A549 (cell line): ENCODE data around the gene INPP5A.

Source experiments
- CBX2 ChIP-seq: fragments of 200-600 bp; sonication (generic); IDR thresholded peaks from 2 replicates; pipeline ENCODE4 v1.6.1; 2016; ENCODE audit warnings: low read depth, mild to moderate bottlenecking, borderline replicate concordance
- CEBPB ChIP-seq, 2 experiments: fragments of >200 bp in 1 of 2; sonication (Bioruptor Twin) in 1 of 2; formaldehyde crosslinking in 1 of 2; IDR thresholded peaks; 2 replicates each; pipeline ENCODE4 v1.6.1; 2012 to 2016
- GATA3 ChIP-seq: IDR thresholded peaks from 2 replicates; pipeline ENCODE4 v1.6.1; 2012; ENCODE audit warnings: borderline replicate concordance
- HMGXB4 ChIP-seq: fragments of 250-450 bp; sonication (Bioruptor Pico); IDR thresholded peaks from 2 replicates; pipeline ENCODE4 v1.5.0; 2021; ENCODE audit warnings: mild to moderate bottlenecking, moderate library complexity, borderline replicate concordance
- KDM1A ChIP-seq: fragments of 200-600 bp; sonication (generic); IDR thresholded peaks from 2 replicates; pipeline ENCODE4 v1.6.1; 2016; ENCODE audit warnings: low read depth, mild to moderate bottlenecking
- KDM5A ChIP-seq: fragments of 200-600 bp; sonication (generic); IDR thresholded peaks from 2 replicates; pipeline ENCODE4 v1.6.1; 2016; ENCODE audit warnings: antibody characterized with exemption, mild to moderate bottlenecking
- RARB ChIP-seq: fragments of 250-450 bp; sonication (Bioruptor Pico); IDR thresholded peaks from 2 replicates; pipeline ENCODE4 v1.8.0; 2021; ENCODE audit warnings: mild to moderate bottlenecking, moderate library complexity
- TF ChIP-seq, protein P1 (sequence below): fragments of >200 bp; sonication (Bioruptor Twin); formaldehyde crosslinking; IDR thresholded peaks from 3 replicates; pipeline ENCODE4 v1.5.1; 2016
- TF ChIP-seq, protein P2 (sequence below): fragments of 450-650 bp; IDR thresholded peaks from 2 replicates; pipeline ENCODE4 v1.6.1; 2014; ENCODE audit warnings: antibody characterized with exemption
- TF ChIP-seq, protein P3 (sequence below): IDR thresholded peaks from 2 replicates; pipeline ENCODE4 v1.6.1; 2012; ENCODE audit warnings: low read depth, borderline replicate concordance
- TF ChIP-seq, protein P4 (sequence below): IDR thresholded peaks from 2 replicates; pipeline ENCODE4 v1.6.1; 2012
- TF ChIP-seq, protein P5 (sequence below): fragments of 150-350 bp; IDR thresholded peaks from 2 replicates; pipeline ENCODE4 v1.6.1; 2014; ENCODE audit warnings: low read depth, mild to moderate bottlenecking, low read length

GRCh38 chr10:132770061-132771021 lies 232.8 kb downstream of the INPP5A start:
- TF ChIP-seq, protein P1, sequence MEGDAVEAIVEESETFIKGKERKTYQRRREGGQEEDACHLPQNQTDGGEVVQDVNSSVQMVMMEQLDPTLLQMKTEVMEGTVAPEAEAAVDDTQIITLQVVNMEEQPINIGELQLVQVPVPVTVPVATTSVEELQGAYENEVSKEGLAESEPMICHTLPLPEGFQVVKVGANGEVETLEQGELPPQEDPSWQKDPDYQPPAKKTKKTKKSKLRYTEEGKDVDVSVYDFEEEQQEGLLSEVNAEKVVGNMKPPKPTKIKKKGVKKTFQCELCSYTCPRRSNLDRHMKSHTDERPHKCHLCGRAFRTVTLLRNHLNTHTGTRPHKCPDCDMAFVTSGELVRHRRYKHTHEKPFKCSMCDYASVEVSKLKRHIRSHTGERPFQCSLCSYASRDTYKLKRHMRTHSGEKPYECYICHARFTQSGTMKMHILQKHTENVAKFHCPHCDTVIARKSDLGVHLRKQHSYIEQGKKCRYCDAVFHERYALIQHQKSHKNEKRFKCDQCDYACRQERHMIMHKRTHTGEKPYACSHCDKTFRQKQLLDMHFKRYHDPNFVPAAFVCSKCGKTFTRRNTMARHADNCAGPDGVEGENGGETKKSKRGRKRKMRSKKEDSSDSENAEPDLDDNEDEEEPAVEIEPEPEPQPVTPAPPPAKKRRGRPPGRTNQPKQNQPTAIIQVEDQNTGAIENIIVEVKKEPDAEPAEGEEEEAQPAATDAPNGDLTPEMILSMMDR, result no peak
- no peak for TF ChIP-seq CEBPB (IDR thresholded peaks at IDR 0.05)
- TF ChIP-seq, protein P2, sequence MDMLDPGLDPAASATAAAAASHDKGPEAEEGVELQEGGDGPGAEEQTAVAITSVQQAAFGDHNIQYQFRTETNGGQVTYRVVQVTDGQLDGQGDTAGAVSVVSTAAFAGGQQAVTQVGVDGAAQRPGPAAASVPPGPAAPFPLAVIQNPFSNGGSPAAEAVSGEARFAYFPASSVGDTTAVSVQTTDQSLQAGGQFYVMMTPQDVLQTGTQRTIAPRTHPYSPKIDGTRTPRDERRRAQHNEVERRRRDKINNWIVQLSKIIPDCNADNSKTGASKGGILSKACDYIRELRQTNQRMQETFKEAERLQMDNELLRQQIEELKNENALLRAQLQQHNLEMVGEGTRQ, result no peak
- TF ChIP-seq HMGXB4 (CRISPR knock-in tag), result no peak
- TF ChIP-seq, protein P3, sequence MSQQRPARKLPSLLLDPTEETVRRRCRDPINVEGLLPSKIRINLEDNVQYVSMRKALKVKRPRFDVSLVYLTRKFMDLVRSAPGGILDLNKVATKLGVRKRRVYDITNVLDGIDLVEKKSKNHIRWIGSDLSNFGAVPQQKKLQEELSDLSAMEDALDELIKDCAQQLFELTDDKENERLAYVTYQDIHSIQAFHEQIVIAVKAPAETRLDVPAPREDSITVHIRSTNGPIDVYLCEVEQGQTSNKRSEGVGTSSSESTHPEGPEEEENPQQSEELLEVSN, result no peak
- TF ChIP-seq, protein P4, sequence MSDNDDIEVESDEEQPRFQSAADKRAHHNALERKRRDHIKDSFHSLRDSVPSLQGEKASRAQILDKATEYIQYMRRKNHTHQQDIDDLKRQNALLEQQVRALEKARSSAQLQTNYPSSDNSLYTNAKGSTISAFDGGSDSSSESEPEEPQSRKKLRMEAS, result no peak
- TF ChIP-seq RARB (CRISPR knock-in tag), result no peak
- TF ChIP-seq GATA3, result no peak
- TF ChIP-seq, protein P5, sequence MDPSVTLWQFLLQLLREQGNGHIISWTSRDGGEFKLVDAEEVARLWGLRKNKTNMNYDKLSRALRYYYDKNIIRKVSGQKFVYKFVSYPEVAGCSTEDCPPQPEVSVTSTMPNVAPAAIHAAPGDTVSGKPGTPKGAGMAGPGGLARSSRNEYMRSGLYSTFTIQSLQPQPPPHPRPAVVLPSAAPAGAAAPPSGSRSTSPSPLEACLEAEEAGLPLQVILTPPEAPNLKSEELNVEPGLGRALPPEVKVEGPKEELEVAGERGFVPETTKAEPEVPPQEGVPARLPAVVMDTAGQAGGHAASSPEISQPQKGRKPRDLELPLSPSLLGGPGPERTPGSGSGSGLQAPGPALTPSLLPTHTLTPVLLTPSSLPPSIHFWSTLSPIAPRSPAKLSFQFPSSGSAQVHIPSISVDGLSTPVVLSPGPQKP, result no peak
- no peak for TF ChIP-seq KDM5A
- no peak for TF ChIP-seq CBX2
- no peak for TF ChIP-seq KDM1A
